ENCODE measurements around the gene KIR2DL3. TPM values are rescaled to one million over a fixed set of nuclear protein-coding genes. Genes with fewer than 3 reads are reported as not detected.

The KIR2DL3 gene
- not detected in 2 replicates for total RNA-seq

GRCh38 chr19:54738306-54738705 lies at the start of gene KIR2DL3:
TSS of gene KIR2DL3 (plus strand) at chr19:54738513. CDS start at chr19:54738546, 33 bp downstream.

GRCh38 chr19:54724142-54724541 lies 14.2 kb upstream of the KIR2DL3 start, which contains the start of gene KIR3DL3:
TSS of gene KIR3DL3 (plus strand) at chr19:54724442. CDS start at chr19:54724497, 55 bp downstream.

GRCh38 chr19:54769646-54770045 lies 31.3 kb downstream of the KIR2DL3 start, which contains the start of gene KIR2DL1:
TSS of gene KIR2DL1 (plus strand) at chr19:54769793. CDS start at chr19:54769851, 58 bp downstream.

Other genes starting within 250 kb of the KIR2DL3 start
- not detected in 2 replicates for gene LAIR2, start 235.7 kb upstream of the KIR2DL3 start, total RNA-seq
- not detected in 2 replicates for gene LILRA2, start 164.7 kb upstream of the KIR2DL3 start, total RNA-seq
- not detected in 2 replicates for gene LILRA1, start 144.9 kb upstream of the KIR2DL3 start, total RNA-seq
- not detected in 2 replicates for gene LILRB1, start 108.0 kb upstream of the KIR2DL3 start, total RNA-seq
- gene LILRB4, start 75.5 kb upstream of the KIR2DL3 start, total RNA-seq, result not detected in 2 replicates
- not detected in 2 replicates for gene KIR3DL3, start 14.1 kb upstream of the KIR2DL3 start, total RNA-seq
- not detected in 2 replicates for gene KIR2DL1, start 31.3 kb downstream of the KIR2DL3 start, total RNA-seq
- not detected in 2 replicates for gene KIR2DL4, start 65.1 kb downstream of the KIR2DL3 start, total RNA-seq
- gene KIR3DL1, start 78.0 kb downstream of the KIR2DL3 start, total RNA-seq, result not detected in 2 replicates
- not detected in 2 replicates for gene KIR2DS4, start 94.2 kb downstream of the KIR2DL3 start, total RNA-seq
- not detected in 2 replicates for gene KIR3DL2, start 111.9 kb downstream of the KIR2DL3 start, total RNA-seq
- gene FCAR, start 135.7 kb downstream of the KIR2DL3 start, total RNA-seq, result not detected in 2 replicates
- not detected in 2 replicates for gene NCR1, start 167.6 kb downstream of the KIR2DL3 start, total RNA-seq
- gene NLRP7, start 209.0 kb downstream of the KIR2DL3 start, total RNA-seq, result not detected in 2 replicates
- gene NLRP2, start 227.9 kb downstream of the KIR2DL3 start, total RNA-seq, result under 0.01 and 0.34 TPM in 2 replicates

Measured in bronchus fibroblast of lung (primary cell).